Nephron (organoid): ENCODE data around the gene ZNF112.
A peak's percentile ranks its signal among the peaks of the same experiment; 100 is the strongest.

Experiments
- H3K27ac Mint-ChIP-seq, 3 experiments: 2 replicates each; pipeline ENCODE4 v1.8.0; 2020; ENCODE audit warnings: mixed read lengths in 3 of 3, mild to moderate bottlenecking in 2 of 3, moderate library complexity in 1 of 3
- H3K27me3 Mint-ChIP-seq: 2 replicates; pipeline ENCODE4 v1.8.0; 2021; ENCODE audit warnings: low read depth, mild to moderate bottlenecking, moderate library complexity, mixed read lengths
- H3K36me3 Mint-ChIP-seq: 2 replicates; pipeline ENCODE4 v1.8.0; 2020; ENCODE audit warnings: low read depth, mixed read lengths
- H3K4me1 Mint-ChIP-seq: 2 replicates; pipeline ENCODE4 v1.8.0; 2020; ENCODE audit warnings: mixed read lengths
- H3K4me3 Mint-ChIP-seq, 3 experiments: 2 replicates each; pipeline ENCODE4 v1.8.0; 2020; ENCODE audit warnings: mild to moderate bottlenecking in 3 of 3, mixed read lengths in 3 of 3, moderate library complexity in 2 of 3
- H3K9me3 Mint-ChIP-seq: 2 replicates; pipeline ENCODE4 v1.8.0; 2020; ENCODE audit warnings: mixed read lengths
- CTCF ChIP-seq, 3 experiments: fragments of 200-600 bp; sonication (generic); IDR thresholded peaks; one replicate each; pipeline ENCODE4 v1.5.0; 2021; ENCODE audit warnings: antibody characterized with exemption in 3 of 3; ENCODE audit not compliant: unreplicated experiment in 3 of 3

The ZNF112 gene

GRCh38 chr19:44332145-44332544 lies 24.3 kb downstream of the ZNF112 start:
- H3K27ac Mint-ChIP-seq = no peak overlapping the region
- no peak for TF ChIP-seq CTCF (IDR thresholded peaks at IDR 0.05; ENCODE audit: unreplicated experiment in 3 of 3)
- no peaks in the 10 kb centered on the region for H3K4me1 Mint-ChIP-seq
- peaks cover 86% of the 10 kb centered on the region for H3K9me3 Mint-ChIP-seq
- H3K27me3 Mint-ChIP-seq = no peaks in the 10 kb centered on the region
- H3K4me3 Mint-ChIP-seq = no peak overlapping the region
- H3K36me3 Mint-ChIP-seq = peaks cover 99% of the 10 kb centered on the region

GRCh38 chr19:44315883-44316282 lies 40.6 kb downstream of the ZNF112 start:
- Mint-ChIP-seq H3K4me3 (no peak overlapping the region), H3K36me3 (peaks cover 59% of the 10 kb centered on the region), H3K9me3 (peaks cover 62% of the 10 kb centered on the region), H3K4me1 (no peaks in the 10 kb centered on the region), H3K27me3 (no peaks in the 10 kb centered on the region), H3K27ac (no peak overlapping the region)
- no peak for TF ChIP-seq CTCF (IDR thresholded peaks at IDR 0.05; ENCODE audit: unreplicated experiment in 3 of 3)

GRCh38 chr19:44313231-44313630 lies 43.2 kb downstream of the ZNF112 start:
- Mint-ChIP-seq H3K27me3 (no peaks in the 10 kb centered on the region), H3K27ac (no peak overlapping the region), H3K36me3 (peaks cover 48% of the 10 kb centered on the region), H3K4me3 (no peak overlapping the region), H3K4me1 (no peaks in the 10 kb centered on the region), H3K9me3 (peaks cover 56% of the 10 kb centered on the region)
- no peak for TF ChIP-seq CTCF (IDR thresholded peaks at IDR 0.05; ENCODE audit: unreplicated experiment in 3 of 3)

- Mint-ChIP-seq H3K36me3 (peaks cover 20% of the 10 kb centered on the region), H3K4me1 (peaks cover 15% of the 10 kb centered on the region), H3K4me3 (no peak overlapping the region), H3K27me3 (no peaks in the 10 kb centered on the region), H3K9me3 (peaks cover 39% of the 10 kb centered on the region), H3K27ac (no peak overlapping the region)
- TF ChIP-seq CTCF (IDR thresholded peaks at IDR 0.05; ENCODE audit: unreplicated experiment in 3 of 3) = no peak
These were observed 48.5 kb downstream of the ZNF112 start for GRCh38 chr19:44308011-44308410.

- Mint-ChIP-seq H3K4me3 (peak overlapping the region in 2 of 3 experiments; percentile 27 to 44), H3K9me3 (peaks cover 37% of the 10 kb centered on the region), H3K4me1 (peaks cover 18% of the 10 kb centered on the region)
These were observed 50.2 kb downstream of the ZNF112 start for GRCh38 chr19:44306283-44306682.

More at GRCh38 chr19:44306283-44306682, 50.2 kb downstream of the ZNF112 start:
- no peak for TF ChIP-seq CTCF (IDR thresholded peaks at IDR 0.05; ENCODE audit: unreplicated experiment in 3 of 3)
- Mint-ChIP-seq H3K27ac (no peak overlapping the region), H3K36me3 (peaks cover 21% of the 10 kb centered on the region), H3K27me3 (no peaks in the 10 kb centered on the region)
